Neutrophil (primary cell): ENCODE data around the gene WDSUB1.

Experiments
- H3K27ac ChIP-seq: fragments of 200-600 bp; sonication (generic); 2 replicates; pipeline ENCODE4 v1.5.1; 2016; ENCODE audit warnings: mild to moderate bottlenecking, moderate library complexity
- H3K27me3 ChIP-seq: fragments of 200-600 bp; sonication (generic); 2 replicates; pipeline ENCODE4 v1.6.0; 2016; ENCODE audit warnings: mild to moderate bottlenecking
- H3K36me3 ChIP-seq: fragments of 200-600 bp; sonication (generic); 2 replicates; pipeline ENCODE4 v1.5.1; 2017
- H3K4me1 ChIP-seq, 2 experiments: fragments of 200-600 bp in 1 of 2; sonication (generic) in 1 of 2; 1 replicate in 1 of 2; 2 replicates in 1 of 2; pipeline versions ENCODE4 v1.5.1 to v1.6.1; 2013 to 2016; ENCODE audit warnings: low read depth in 1 of 2, low read length in 1 of 2, mild to moderate bottlenecking in 1 of 2, moderate library complexity in 1 of 2; ENCODE audit not compliant: control insufficient read depth in 1 of 2, insufficient read depth in 1 of 2
- H3K4me3 ChIP-seq, 2 experiments: fragments of 200-600 bp in 1 of 2; sonication (generic) in 1 of 2; 1 replicate in 1 of 2; 2 replicates in 1 of 2; pipeline ENCODE4 v1.5.1; 2013 to 2016; ENCODE audit warnings: low read depth in 1 of 2, low read length in 1 of 2, mild to moderate bottlenecking in 1 of 2, moderate library complexity in 1 of 2
- H3K9me3 ChIP-seq: fragments of 200-600 bp; sonication (generic); 2 replicates; pipeline ENCODE4 v1.5.1; 2016
- CTCF ChIP-seq: fragments of 200-600 bp; sonication (generic); IDR thresholded peaks from 2 replicates; pipeline ENCODE4 v1.5.1; 2016; ENCODE audit warnings: antibody characterized with exemption

WDSUB1 gene

GRCh38 chr2:159199236-159199635, 87.3 kb downstream of the WDSUB1 start:
- TF ChIP-seq CTCF, result no peak
- Histone ChIP-seq H3K9me3 (no peaks in the 10 kb centered on the region), H3K4me1 (no peaks in the 10 kb centered on the region), H3K27me3 (no peaks in the 10 kb centered on the region), H3K36me3 (no peaks in the 10 kb centered on the region), H3K4me3 (no peak overlapping the region), H3K27ac (no peak overlapping the region)

GRCh38 chr2:159196393-159196925, 90.0 kb downstream of the WDSUB1 start:
- Histone ChIP-seq H3K4me3 (no peak overlapping the region), H3K27ac (no peak overlapping the region), H3K4me1 (no peaks in the 10 kb centered on the region), H3K36me3 (no peaks in the 10 kb centered on the region), H3K9me3 (no peaks in the 10 kb centered on the region), H3K27me3 (no peaks in the 10 kb centered on the region)
- no peak for TF ChIP-seq CTCF

- Histone ChIP-seq H3K4me3 (no peak overlapping the region), H3K9me3 (no peaks in the 10 kb centered on the region), H3K4me1 (no peaks in the 10 kb centered on the region), H3K36me3 (no peaks in the 10 kb centered on the region), H3K27ac (no peak overlapping the region), H3K27me3 (no peaks in the 10 kb centered on the region)
- no peak for TF ChIP-seq CTCF
These were observed 90.8 kb downstream of the WDSUB1 start for GRCh38 chr2:159195697-159196096.

- no peak for TF ChIP-seq CTCF
- H3K36me3 ChIP-seq, result no peaks in the 10 kb centered on the region
These were observed 92.3 kb downstream of the WDSUB1 start for GRCh38 chr2:159194241-159194640.

GRCh38 chr2:159193791-159194190, 92.7 kb downstream of the WDSUB1 start:
- no peak for TF ChIP-seq CTCF
- no peak overlapping the region for H3K4me3 ChIP-seq
- H3K9me3 ChIP-seq, result no peaks in the 10 kb centered on the region
- no peaks in the 10 kb centered on the region for H3K27me3 ChIP-seq
- H3K4me1 ChIP-seq, result no peaks in the 10 kb centered on the region
- no peak overlapping the region for H3K27ac ChIP-seq
- no peaks in the 10 kb centered on the region for H3K36me3 ChIP-seq

More at GRCh38 chr2:159194241-159194640, 92.3 kb downstream of the WDSUB1 start:
- no peaks in the 10 kb centered on the region for H3K27me3 ChIP-seq
- H3K27ac ChIP-seq, result no peak overlapping the region
- no peaks in the 10 kb centered on the region for H3K9me3 ChIP-seq
- H3K4me3 ChIP-seq, result no peak overlapping the region
- no peaks in the 10 kb centered on the region for H3K4me1 ChIP-seq
